HG02981 (cell line): ENCODE results near the gene SOX30.
"Not testable (repeated sequence)": the region's sequence is repeated elsewhere in the genome, so short reads cannot be mapped to it uniquely, and the experiment has no call there.

Source experiments
- ATAC-seq: cut with Tn5 transposase; IDR thresholded peaks from one replicate; pipeline ENCODE4 v1.9.1; 2021; ENCODE audit warnings: mild to moderate bottlenecking, moderate library complexity; ENCODE audit not compliant: unreplicated experiment

SOX30 gene

GRCh38 chr5:157652377-157652692 lies at the start of gene SOX30:
Gene SOX30, minus strand, starts transcription at chr5:157652438. Its CDS starts 360 bp downstream, at chr5:157652078.
- no peak for ATAC-seq

GRCh38 chr5:157698674-157699073 lies 46.4 kb upstream of the SOX30 start:
- not testable (repeated sequence) for ATAC-seq

- ATAC-seq: not testable (repeated sequence)
Measured at GRCh38 chr5:157696154-157696553, 43.9 kb upstream of the SOX30 start.

GRCh38 chr5:157693816-157694215 lies 41.6 kb upstream of the SOX30 start:
- ATAC-seq: not testable (repeated sequence)

- ATAC-seq: no peak
Measured at GRCh38 chr5:157690690-157691433, 38.6 kb upstream of the SOX30 start.

- ATAC-seq: no peak
Measured at GRCh38 chr5:157689942-157690689, 37.9 kb upstream of the SOX30 start.

- ATAC-seq: no peak
Measured at GRCh38 chr5:157687198-157687554, 34.9 kb upstream of the SOX30 start.

GRCh38 chr5:157686276-157687197 lies 34.3 kb upstream of the SOX30 start:
- not testable (repeated sequence) for ATAC-seq

- no peak for ATAC-seq
Measured at GRCh38 chr5:157682257-157682656, 30.0 kb upstream of the SOX30 start.

GRCh38 chr5:157681048-157681447 lies 28.8 kb upstream of the SOX30 start:
- no peak for ATAC-seq

- no peak for ATAC-seq
Measured at GRCh38 chr5:157680239-157680638, 28.0 kb upstream of the SOX30 start.

- ATAC-seq: no peak
Measured at GRCh38 chr5:157679801-157680200, 27.6 kb upstream of the SOX30 start.

- no peak for ATAC-seq
Measured at GRCh38 chr5:157677931-157678330, 25.7 kb upstream of the SOX30 start.

GRCh38 chr5:157674351-157674750 lies 22.1 kb upstream of the SOX30 start:
- not testable (repeated sequence) for ATAC-seq

GRCh38 chr5:157672976-157673375 lies 20.7 kb upstream of the SOX30 start:
- no peak for ATAC-seq

- no peak for ATAC-seq
Measured at GRCh38 chr5:157671592-157672330, 19.5 kb upstream of the SOX30 start.

GRCh38 chr5:157670662-157671591 lies 18.7 kb upstream of the SOX30 start, which contains the start of gene C5orf52:
Gene C5orf52, plus strand, starts transcription at chr5:157671533. Its CDS starts 82 bp downstream, at chr5:157671615.
- ATAC-seq: no peak

- no peak for ATAC-seq
Measured at GRCh38 chr5:157669701-157670097, 17.5 kb upstream of the SOX30 start.

- no peak for ATAC-seq
Measured at GRCh38 chr5:157668356-157668755, 16.1 kb upstream of the SOX30 start.
